Stimulated activated CD4-positive, alpha-beta T cell treated with anti-CD3 and anti-CD28 coated beads, Interleukin-1b, Interleukin-23, amount 100 ng/mL, for 24 hours (primary cell): ENCODE measurements around the gene RANBP3.

Experiments
- DNase-seq, 4 experiments: peaks; one replicate each; pipeline ENCODE4 v3.0.0-alpha.2; 2020; ENCODE audit warnings: low read depth in 4 of 4, low spot score in 1 of 4

RANBP3 gene

DNA sequence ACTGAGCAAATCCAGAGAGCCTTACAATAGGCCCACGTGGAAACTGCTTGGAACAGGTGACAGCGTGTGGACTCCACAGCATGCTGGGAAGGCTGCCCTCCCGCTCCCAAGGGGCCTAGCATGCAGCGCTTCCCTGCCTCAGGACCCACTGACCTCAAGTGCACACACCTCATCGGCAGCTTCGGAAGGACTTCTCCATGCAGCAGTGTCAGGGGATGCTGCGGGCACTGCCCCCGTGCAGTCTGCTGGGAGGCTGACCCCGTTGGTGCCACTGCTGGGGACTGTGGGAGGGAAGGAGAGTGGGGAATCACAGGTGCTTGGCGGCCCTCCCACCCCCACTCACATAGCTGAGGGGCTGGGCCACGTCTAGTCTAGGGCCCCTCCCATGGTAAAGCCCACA is 46.7 kb downstream of the RANBP3 start:
- no peak for DNase-seq

DNA sequence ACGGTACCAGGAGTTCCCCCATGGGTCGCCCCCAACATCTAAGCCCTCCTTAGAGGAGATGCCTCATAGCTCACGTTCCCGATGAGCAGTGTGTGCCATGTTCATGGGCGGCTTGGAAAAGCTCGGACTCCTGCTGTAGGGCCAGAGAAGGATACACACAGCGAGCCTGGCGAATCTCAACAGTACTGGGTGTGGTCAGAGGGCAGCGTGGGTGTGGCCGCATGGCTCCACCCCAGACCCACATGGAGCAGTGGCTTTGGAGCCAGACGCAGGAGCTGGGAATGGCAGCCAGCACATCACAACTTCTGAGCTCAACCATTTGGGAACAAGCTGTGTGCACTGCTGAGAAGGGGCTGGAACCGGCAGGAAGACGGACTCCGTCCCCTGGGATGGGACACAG is 48.3 kb downstream of the RANBP3 start:
- DNase-seq: no peak

DNA sequence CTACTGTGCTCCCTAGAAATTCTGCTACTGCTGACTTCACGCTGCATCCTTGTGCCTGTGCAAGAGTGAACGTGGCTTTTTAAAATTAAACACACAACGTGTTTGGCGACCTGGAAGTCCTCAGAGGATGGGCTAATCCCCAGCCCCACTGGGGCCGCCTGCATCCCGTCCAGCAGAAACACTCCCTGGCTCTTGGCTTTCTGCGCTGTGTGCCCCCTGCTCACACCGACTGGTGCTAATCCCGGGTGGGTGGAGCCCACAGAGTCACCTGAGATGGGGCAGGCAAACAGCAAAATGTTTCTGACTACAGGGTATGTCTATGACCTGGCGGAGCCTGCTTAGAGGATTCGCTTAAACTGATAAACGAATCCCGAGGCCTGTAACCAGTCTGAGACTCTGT is 48.8 kb downstream of the RANBP3 start:
- no peak for DNase-seq

DNA sequence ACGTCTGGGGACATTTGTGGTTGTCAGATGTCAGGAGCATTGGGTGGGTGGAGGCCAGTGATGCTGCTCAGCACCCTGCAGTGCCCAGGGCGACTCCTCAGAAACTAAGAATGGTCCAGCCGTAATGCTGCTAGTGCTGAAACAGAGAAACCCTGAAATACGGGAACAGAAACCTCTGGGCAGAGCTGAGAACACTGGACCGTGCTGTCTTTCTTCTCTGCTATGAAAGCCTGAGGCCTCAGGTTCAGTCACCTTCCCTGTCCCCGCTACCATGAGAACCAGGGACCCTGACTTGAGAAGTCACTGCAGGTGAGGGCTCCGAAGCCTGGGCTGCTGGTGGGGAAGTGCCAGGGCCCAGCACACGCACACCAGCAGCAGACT is 50.5 kb downstream of the RANBP3 start:
- DNase-seq: no peak

DNA sequence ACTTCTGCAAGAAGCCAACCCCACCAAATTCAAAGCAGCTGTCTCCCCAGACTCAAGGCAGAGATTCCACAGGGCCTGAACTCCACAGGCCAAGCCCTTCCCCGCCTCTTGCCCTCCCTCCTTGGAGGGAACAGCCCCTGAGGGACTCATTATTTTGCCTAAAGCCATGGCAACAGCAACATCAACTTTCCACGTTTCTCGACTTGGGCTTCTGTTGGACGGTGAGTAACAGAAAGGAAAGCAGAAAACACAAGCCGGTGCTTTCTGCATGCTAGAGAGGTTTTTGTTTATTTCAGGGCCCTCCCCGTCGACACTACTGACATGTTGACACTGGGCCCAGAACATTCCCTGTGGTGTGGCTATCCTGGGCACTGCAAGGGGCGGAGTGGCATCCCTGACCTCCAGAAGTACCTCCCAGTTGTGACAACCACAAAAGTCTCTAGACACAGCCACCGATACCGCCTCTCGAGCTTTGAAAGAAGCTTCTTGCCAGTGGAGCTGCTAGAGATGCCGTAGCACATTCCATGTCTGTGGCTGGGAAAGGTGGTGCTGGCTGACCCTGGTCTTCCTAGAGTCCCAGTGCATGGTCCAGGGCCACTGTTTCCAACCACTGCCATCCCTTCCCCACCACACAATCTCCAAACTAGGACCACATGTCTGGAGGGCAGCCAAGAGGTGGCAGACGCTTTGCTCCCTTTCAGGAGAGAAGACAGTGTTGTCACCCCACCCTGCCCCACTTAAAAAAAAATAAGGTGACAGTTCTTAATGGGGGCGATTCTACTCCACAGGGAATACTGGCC is 51.1 kb downstream of the RANBP3 start:
- no peak for DNase-seq

DNA sequence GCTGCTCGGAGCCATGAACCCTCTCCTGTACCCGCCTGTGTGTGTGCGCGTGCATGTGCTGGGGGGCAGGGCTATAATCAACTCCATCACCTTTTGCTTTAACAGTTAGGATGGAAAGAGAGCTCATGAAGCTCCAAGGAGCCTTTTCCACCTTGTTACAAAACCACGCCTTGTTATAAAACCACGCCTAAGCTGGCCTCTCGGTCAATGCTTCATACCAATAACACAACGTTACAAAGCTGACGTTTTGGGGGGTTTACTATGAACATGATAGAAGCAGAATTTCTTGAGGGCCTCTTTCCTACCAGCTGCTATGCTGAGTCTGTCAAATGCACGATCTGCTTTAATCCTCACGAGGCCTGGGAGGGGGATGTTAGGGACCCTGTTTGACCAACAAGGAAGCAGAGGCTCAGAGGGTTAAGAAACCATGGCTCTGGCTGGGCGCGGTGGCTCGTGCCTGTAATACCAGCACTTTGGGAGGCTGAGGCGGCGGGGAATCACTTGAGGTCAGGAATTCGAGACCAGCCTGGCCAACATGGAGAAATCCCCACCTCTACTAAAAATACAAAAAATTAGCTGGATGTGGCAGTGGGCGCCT is 52.0 kb downstream of the RANBP3 start:
- DNase-seq: no peak

DNA sequence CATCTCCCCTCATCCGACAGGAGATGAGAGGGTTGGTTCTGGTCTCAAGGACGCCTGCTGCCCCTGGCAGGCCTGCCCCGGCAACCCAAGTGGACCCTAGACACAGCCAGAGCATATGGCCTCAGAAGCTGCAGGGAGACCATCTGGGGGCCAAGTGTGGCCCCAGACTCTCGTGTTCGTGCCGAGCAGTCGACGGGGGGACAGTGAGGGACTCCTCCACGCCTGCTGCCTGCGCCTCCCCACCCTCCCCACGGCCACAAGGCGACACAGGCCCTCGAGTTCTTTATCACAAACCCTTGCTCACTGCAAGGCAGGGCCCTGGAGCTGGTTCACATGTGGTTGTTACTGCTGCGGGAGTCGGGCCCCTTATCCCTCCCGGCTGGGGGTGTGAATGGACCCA is 54.6 kb downstream of the RANBP3 start:
- DNase-seq: no peak

DNA sequence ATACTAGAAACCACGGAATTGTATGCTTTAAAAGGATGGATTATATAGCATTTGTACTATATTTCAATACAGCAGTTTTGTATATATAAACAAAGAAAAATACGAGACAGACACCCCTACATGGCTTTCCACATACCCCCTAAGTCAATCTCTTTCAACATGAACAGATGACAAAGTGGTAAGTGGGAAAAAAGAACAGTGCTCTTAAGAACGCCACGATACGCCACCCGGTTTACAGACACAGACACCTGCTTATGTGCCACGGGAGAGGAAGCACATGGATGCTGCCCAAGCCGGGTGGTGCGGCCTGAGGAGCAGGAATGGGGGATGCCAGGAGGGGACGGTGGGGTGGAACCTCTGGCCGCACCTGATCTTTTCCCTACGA is 55.8 kb downstream of the RANBP3 start:
- no peak for DNase-seq

DNA sequence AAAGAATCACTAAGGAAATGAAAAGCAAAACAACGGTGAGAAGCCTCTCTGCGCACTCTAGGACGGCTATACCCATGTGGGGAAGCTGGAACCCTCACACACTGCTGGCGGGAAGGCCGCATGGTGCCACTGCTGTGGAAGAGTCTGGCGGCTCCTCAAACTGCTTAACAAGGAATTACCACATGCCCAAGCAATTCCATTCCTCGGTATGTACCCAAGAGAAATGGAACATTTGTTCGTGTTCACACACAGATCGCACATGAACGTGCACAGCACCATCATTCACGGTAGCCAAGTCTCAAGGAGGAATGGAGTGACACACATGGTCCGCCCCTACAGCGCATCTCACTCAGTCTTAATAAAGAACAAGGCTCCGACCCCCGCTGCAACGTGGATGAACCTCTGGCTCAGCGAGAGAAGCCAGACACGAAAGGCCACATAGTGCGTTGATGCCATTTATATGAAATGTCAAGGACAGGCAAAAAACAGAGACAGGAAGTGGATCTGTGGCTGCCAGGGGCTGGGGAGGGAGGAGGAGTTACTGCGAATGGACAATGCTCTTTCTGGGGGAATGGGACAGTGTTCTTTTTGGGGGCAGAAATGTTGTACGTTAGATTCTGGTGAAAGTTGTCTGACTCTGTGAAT is 56.3 kb downstream of the RANBP3 start:
- no peak for DNase-seq

DNA sequence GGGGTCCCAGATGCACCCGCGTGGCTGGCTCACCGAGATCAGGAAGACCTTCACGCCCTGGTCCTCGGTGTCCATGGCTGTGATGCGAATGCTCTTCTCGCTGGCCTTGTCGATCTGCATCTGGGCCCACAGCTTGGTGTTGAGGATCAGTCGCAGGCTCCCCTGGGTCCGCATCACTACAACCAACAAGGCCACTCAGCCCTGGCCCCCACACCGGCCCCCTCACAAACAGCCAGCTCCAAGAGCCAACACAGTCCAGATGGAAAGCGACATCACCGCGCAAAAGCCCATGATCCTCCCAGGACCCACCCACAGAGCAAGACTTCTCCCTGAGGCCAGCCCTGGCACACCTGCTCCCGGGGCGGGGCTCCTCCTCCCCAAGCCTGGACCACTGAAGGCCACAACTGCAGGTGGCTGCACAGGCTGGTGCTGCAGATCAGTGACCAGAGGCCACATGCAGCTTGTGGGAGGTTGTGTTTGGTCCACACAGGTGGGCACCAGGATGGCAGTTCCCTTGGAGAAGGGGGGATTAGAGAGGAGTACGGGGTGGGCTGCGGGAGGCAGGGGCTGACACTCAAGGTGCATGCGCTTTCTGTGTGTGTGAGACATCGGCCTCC is 59.4 kb downstream of the RANBP3 start:
- no peak for DNase-seq

DNA sequence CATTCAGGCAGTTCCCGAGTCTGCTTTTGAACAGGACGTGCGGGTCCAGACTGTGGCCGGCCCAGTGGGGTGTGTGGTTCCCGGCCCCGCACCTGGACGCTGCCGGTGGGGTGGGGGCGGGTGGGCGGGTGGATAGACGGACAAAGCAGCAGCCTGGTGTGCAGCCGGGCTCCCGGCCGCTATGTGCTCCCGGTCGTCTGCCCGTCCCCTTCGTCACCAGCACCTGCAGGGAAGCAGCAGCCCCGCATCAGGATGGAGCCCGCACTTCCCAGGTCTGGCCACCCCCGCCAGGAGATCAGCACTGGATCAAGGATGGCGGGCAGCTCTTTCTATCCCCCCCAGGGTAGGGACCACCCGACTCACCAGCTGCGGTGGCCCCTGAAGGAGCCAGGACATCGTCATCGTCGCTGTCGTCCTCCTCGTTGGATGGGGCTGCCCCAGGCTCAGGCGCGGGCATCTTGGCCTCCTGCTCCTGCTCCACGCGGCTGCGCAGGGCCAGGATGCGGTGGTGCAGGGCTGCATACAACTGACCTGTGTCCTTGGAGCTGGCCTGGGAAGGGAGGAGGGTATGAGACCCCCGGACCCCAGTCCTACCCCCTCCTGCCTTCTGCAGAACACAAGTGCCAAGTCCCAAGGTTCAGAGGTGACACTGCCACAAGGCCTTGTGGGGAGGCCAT is 60.4 kb downstream of the RANBP3 start:
- no peak for DNase-seq

DNA sequence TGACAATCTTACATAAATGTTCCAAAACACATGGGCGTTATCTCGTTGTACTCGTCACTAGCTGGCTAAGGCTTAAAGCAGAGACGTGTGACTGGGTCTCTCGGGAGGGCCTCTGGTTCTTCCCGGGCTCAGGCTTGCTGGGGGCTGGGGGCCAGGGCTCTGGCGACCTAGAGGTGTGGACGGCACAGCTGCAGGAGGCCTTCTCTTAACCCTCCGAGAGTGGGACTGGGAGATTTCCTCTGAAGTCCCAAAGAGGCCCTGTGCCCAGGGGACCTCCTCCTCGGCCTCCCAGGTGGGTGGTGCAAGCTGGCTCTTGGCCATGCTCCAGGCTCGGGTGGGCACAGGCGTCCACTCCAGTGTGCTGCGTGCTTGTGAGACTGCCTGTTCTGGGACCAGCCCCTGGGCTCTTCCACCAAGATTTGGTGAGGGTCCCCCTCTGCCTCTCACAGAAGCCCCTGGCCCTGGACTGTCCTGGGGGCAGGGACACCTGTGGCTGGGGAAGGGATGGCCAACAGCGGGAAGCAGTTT is 61.7 kb downstream of the RANBP3 start:
- DNase-seq: no peak

DNA sequence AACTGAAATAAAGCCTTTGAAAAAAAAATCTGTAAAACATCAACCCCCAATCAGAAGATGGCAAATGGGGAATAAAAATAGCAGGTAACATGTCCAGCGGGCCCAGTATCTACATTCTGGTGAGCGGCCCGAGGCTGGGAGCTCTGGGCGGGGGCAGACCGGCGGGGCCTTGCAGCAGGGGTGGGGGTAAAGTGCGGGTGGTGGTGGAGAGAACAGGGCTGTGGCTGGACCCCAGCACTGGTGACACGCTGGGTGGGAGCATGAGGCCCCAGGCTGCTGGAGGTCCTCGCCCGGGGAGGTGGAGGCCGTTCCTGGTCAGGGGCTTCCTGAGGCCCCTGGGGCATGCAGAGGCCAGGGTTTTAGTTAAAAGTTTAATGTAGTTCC is 62.2 kb downstream of the RANBP3 start:
- DNase-seq: no peak

DNA sequence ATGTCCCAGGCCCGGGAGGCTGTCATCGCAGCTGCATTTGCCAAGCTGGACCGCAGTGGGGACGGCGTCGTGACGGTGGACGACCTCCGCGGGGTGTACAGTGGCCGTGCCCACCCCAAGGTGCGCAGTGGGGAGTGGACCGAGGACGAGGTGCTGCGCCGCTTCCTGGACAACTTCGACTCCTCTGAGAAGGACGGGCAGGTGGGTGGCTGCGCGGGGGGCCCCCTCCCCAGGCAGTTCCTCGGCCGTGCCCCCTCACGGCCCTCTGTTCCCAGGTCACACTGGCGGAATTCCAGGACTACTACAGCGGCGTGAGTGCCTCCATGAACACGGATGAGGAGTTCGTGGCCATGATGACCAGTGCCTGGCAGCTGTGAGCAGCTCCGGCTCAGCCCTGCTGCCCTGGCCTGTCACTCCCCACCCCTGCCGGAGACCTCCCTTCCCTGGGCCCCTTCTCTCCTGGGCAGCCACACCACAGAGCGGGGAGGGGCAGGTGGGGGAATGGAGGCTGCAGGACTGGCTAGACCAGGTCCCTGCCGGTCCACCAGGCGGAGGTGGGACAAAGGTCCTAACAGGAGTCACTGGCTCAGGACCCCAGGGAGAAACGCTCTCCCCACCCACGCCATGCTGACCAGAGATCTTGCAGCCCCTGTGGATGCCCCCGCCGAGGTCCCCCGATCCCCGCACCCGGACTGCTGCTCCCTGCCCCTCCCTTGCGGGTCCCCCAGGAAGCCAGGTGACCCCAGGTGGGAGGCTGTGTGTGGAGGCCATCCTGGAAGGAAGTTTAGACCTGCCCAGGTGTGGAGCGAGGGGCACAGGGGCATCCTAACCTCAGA is 62.8 kb downstream of the RANBP3 start:
- DNase-seq: no peak

DNA sequence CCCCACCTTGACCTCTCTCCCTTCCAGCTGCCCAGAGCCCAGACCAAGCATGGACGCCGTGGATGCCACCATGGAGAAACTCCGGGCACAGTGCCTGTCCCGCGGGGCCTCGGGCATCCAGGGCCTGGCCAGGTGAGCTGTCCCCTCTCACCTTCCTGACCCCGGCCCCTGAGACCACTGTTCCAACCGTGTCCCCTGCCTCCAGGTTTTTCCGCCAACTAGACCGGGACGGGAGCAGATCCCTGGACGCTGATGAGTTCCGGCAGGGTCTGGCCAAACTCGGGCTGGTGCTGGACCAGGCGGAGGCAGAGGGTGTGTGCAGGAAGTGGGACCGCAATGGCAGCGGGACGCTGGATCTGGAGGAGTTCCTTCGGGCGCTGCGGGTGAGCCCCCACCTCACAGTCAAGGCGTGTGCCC is 63.6 kb downstream of the RANBP3 start:
- no peak for DNase-seq

DNA sequence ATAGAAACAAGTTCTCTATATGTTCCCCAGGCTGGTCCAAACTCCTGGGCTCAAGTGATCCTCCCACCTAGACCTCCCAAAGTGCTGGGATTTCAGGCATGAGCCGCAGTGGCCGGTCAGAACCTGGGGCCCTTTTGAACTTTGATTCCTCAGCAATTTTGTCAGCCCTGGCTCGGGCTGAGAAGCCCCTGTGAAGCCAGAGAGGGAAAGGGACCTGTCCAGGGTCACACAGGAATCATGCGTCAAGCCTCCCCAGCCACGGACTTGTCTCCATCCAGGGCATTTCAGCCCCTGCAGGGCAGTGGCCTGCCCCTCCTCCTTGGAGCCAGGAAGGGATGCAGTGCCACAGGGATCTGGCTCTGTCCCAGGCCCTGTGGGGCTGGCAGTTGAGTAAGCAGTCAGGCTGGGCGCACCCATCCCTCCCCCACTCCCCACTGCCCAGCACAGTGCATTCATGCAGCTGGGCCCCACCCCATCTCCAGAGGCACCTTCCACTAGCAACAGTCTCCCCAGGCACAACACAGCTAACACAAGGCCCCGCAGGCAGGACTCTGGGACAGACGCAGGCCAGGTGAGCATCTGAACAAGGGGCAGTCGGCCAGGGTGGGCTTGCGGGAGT is 64.1 kb downstream of the RANBP3 start, which contains the start of gene CAPS:
Gene CAPS (plus strand): TSS at position 516 of the 619 bp plus-strand sequence. CDS start 153 bp downstream, outside the sequence.
- no peak for DNase-seq

DNA sequence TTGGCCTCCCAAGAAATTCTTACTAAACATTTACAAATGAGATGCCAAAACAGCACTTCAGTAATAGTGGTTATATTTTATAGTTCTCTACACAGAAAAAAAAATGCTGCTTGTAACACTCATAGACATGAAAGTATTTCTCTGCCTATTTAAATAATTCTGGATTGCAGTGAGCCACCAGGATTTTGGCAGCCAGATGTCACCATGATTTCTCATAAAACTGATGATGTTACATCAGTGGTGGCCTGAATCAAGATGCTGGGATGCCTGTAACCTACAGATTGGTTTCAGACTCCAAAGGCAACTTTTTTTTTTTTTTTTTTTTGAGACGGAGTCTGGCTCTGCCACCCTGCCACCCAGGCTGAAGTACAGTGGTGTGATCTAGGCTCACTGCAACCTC is 66.6 kb downstream of the RANBP3 start:
- no peak for DNase-seq

DNA sequence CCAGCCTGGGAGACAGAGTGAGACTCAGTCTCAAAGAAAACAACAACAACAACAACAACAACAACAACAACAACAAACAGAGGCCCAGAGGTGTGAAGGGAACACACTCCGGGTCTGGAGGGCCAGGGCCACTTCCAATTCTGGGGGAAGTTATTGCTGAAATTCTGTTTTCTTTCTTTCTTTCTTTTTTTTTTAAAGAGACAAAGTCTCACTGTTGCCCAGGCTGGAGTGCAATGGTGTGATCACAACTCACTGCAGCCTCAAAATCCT is 67.4 kb downstream of the RANBP3 start:
- DNase-seq: no peak

DNA sequence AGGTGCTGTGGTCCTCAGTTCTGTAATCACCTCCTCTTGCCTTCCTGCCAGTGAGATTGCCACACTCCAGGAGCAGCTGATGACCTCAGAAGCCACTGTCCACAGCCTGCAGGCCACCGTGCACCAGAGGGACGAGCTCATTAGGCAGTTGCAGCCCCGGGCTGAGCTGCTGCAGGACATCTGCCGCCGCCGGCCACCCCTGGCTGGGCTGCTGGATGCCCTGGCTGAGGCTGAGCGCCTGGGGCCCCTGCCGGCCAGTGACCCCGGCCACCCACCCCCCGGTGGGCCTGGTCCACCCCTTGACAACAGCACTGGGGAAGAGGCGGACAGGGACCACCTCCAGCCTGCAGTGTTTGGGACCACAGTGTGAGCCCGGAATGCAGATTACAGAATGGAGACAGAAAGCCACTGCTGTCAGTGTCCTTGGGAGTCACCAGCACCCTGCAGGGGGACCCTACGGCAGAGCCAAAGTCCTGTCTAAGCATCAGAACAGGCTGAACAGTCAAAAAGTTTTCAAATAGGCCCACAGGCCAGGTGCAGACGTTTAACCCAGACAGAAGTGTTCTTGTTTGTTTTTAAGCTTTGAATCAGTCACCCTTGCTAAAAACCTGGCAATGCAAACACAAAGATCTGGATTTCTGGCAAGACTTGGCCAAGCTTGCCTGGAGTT is 69.0 kb downstream of the RANBP3 start:
- DNase-seq: no peak

DNA sequence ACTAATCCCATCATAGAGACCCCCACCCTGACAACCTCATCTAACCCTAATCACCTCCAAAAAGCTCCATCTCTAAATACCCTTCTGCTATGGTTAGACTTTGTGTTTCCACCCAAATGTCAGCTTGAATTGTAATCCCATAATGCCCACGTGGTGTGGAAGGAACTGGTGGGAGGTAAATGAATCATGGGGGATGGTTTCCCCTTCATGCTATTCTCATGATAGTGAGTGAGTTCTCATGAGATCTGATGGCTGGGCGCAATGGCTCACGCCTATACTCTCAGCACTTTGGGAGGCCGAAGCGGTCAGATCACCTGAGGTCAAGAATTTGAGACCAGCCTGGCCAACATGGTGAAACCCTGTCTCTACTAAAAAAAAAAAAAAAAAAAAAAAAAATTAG is 70.7 kb downstream of the RANBP3 start:
- no peak for DNase-seq
